GM21825 (cell line): ENCODE measurements around the gene GTF2A1.

Experiments used
- ATAC-seq: cut with Tn5 transposase; IDR thresholded peaks from one replicate; pipeline ENCODE4 v1.9.1; 2021; ENCODE audit warnings: mild to moderate bottlenecking, moderate library complexity; ENCODE audit not compliant: unreplicated experiment

Gene GTF2A1

DNA sequence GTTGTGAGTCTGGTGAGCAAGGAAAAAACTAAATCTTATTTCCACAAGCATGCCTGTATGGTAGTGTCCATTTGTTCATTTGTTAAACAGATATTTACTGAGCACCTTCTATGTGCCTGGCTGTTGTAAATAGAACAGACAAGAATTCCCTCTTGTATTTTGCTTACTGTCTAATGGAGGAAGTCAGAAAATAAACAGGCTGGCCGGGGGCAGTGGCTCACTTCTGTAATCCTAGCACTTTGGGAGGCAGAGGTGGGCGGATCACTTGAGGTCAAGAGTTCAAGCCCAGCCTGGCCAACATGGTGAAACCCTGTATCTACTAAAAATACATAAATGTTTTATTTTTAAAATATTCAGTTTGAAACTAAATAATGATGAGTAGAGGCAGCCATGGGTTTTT lies 79.3 kb downstream of the GTF2A1 start:
- ATAC-seq: no peak

GRCh38 chr14:81138429-81138828 lies 82.3 kb downstream of the GTF2A1 start:
- no peak for ATAC-seq

DNA sequence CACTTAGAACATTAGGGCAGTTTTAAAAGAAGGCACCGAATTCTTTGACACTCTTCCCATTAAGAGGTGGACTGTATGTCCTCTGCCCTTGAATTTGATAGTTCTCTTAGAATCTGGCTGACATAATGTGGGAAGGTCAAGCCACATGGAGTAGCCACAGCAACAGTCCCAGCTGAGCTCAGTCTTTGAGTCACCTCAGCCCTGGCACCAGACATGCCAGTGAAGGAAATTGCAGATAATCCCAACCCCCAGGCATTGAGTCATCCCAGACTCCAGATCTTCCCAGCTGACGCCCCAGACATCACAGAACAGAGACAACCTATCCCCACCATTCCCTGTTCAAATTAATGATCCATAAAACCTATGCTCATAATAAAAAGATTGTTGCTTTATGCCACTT lies 83.4 kb downstream of the GTF2A1 start:
- no peak for ATAC-seq

DNA sequence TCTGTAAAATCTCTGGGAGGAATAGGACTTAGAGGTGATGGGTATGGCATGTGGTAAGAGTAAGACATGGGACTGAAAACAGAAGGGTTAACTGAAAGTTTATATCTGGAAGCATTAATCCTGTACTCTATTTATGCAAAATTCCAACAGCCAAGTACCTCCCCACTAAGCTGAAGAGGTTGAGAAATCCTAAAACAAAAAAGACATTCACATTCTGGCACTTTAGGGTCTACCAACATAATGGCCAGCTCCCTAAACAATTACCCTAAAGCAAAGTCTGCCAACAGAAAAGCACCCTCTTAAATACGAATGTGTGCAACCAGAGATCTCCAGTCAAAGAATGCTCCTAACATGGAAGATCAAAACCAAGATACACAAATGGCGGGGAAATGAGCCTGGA lies 87.4 kb downstream of the GTF2A1 start:
- ATAC-seq: no peak

DNA sequence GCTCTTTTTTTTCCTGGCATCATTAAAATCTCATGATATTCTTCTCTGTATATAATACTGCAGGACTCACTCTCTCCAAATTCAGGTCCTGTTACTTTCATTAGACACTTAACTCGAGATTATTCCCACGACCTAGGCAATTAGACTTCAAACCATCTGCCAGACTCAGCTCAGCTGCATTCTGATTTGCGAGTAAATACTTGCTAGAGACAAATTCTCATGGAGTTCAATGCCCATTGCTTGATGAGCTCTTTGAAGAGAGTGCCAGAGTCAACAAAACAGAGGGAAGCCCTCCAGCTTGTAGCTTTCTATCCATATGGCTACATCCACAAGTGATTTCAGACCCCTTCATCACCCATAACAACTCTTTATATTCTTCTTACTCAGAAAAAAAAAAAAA lies 88.3 kb downstream of the GTF2A1 start:
- no peak for ATAC-seq

- ATAC-seq: no peak
These were observed 91.5 kb downstream of the GTF2A1 start for GRCh38 chr14:81129242-81129641.

DNA sequence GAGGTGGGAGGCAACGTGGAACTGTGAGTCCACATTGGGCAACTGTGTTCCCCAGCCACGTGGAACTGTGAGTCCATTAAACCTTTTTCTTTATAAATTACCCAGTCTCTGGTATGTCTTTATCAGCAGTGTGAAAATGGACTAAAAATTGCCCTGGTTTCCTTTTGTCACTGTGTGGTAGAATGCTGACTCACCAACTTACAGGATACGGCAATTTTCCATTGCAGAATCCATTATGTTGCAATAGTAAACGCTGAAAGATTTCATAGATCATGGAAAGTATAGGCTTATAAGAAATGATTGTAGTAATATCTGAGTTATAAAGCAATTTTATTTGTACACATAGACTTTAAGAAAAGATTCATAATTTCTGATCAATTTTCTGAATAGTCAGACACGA lies 93.0 kb downstream of the GTF2A1 start:
- no peak for ATAC-seq

DNA sequence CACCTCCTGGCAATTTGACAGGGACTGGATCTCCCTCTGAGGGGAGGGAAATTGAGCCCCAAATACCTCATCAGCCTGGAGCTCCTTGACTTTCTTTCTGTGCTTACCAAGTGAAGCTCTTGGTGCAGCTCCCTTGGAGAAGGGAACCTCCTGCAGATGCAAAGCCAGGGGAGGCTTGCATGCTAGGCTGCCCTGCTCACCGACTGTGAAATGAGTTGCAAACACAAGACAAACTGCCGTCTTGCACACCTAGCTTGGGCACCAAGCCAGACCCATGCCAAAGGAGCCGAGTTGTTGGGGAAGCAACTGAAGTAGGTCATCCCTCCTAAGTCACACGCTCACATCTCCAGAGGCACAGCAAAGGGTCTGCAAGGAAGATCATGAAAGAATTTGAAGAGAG lies 95.2 kb downstream of the GTF2A1 start:
- ATAC-seq: no peak
